C1 segment of cervical spinal cord (tissue), 14 donors: ENCODE measurements around the gene TRIO.
A peak's percentile ranks its signal among the peaks of the same experiment; 100 is the strongest.

ENCODE experiments used
- DNase-seq, 14 donors: peaks; one replicate each; lab custom pipeline; 2025; lab: John Stamatoyannopoulos, UW

TRIO gene

DNA sequence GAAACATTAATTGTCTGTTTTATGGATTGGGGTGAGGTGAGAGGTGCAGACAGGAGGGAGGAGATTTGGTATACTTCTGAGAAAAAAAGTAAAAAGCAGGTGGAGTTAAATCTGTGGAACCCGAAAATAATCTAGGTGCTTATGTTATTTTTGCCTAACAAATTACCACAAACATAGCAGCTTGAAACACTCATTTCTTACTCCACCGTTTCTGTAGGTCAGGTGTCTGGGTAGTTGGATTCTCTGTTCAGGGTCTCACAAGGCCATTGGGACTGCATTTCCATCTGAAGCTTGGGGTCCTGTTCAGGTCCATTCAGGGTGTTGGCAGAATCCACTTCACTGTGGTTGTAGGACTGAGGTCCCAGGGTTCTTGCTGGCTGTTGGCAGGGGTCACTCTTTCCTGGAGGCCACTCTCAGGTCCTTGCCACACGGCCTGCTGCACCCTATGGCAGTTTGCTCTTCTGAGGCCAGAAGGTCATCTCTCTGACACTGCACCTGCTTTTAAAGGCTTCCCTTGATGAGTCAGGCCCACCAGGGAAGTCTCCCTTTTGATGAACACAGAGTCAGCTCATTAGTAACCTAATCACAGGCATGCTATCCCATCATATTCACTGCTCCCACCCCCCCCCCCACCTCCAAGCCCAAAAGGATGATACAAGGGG, 82.2 kb downstream of the TRIO start:
- no peak for DNase-seq

DNA sequence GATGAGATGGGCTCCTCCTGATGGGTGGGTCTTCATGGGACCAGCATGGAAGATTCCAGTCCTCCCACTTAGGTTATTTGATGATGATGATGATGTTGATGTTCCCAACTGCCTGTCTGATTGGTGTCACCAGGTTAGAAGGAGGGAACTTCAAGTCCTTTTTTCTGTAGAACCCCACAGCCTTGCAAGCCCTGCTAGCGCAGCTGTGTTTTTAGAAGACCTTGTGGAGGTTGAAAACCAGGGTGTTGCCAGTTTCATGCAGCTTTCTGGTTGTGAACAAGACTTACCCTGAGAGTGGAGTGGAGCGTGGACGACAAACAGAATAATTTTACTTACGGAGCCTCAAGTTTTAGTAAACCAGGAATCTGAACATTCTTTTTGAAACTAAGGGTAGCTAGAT, 83.0 kb downstream of the TRIO start:
- no peak for DNase-seq

DNA sequence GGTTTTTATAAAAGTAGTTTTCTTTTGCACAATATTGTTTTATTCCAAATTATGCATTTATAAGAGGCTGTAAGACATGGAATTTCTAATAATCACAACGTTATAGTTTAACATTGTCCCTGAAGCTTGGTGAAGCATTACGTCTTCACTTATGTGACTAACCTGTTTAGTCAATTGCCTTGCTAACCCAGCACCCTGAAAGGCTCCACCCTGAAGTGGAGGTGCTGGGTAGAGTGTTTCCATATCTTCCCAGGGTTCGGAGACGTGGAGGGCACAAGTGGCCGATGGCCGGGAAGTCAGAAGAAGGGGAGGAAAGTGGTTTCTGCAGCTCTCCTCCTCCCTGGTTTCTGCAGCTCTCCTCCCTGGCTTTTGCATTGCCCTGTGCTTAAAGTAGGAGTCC, 83.4 kb downstream of the TRIO start:
- no peak for DNase-seq

DNA sequence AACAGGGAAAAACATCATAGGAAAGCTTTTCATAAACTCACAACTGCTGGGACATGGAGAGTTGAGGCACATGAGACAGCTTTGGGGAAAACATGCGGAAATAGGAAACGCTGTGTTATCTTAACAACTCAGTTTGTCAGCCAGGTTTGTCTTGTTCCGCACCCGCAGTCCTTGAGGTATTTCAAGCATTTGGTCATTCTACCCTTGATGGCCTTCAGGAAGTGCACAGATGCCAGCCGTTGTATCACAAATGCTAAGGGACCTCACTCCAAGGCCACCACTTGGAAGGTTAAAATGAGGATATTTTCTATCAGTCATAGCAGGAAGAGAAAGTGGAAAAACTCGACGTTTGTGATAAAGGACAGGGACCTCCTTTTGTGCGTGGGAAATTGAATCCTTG, 83.8 kb downstream of the TRIO start:
- no peak for DNase-seq

DNA sequence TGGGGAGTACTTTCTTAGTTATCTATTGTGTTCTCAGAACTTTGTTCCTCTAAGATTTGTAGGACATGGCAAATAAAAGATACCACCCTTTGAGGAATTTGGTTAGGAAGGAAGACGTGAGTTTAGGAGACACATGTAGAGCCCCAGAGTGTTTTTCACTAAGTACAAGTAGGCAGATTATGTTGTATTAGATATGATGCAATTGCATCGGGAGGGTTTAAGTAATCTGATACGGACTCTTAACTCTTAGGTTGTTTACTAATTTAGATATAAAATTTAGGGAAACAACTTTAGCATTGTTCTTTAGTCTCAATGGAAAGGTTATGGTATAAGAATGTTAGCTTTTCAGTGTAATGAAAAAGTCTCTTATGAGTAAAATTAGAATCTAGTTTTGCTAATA, 84.4 kb downstream of the TRIO start:
- no peak for DNase-seq

DNA sequence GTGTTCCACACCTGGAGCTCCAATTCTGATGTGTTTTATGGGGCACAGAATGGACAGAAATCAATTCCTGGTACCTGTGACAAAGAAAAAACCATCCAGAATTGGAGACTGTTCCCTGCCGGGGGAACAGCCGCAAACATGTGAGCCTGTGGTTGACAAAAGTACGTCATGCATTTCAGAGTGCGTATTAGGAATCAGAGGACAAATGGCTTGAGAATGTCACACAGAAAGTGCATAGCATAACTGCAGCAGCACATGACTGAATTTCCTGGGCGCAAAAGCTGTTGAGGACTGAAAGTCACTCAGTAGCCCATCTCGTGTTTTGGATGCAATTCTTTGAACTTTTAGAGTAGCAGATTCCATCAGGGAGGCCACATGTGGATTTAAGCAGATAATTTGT, 85.1 kb downstream of the TRIO start:
- DNase-seq = peak in 1 of 14 donors; percentile 28

DNA sequence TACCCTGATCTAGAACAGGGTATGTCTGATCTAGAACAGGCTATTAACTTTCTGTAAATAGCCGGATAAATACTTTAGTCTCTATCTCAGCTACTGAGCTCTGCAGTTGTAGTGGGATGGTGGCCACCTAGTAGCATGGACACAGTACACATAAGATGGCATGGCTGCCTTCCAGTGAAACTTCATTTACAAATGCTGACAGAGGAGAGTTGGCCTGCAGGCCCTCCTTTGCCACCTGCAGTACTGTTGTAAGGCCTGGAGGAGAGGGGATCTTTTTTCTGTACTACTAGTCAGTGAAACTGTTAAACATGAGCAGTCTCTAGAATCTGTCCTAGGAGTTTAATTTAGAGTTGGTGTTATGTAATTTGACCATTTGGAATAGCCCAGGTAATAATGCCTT, 86.0 kb downstream of the TRIO start:
- DNase-seq = peak in 1 of 14 donors; percentile 25

DNA sequence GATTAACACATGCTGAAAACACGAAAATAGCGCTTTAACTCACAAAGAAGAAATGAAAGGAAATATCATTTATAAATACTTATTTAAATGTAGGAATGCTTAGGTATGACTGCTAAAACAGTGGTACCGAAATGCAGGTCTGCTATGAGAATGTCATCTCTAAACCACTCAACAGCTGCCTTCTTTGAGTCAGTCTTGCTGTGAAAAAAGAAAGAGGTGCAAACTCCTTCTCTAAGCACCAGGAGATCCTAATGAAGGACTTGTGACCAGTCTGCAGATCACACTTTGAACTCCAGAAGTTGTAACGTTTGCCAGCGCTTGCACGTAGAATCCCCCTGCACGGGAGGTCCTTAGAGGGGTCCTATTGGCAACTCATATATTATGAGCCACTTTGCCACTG, 86.6 kb downstream of the TRIO start:
- DNase-seq = no peak

DNA sequence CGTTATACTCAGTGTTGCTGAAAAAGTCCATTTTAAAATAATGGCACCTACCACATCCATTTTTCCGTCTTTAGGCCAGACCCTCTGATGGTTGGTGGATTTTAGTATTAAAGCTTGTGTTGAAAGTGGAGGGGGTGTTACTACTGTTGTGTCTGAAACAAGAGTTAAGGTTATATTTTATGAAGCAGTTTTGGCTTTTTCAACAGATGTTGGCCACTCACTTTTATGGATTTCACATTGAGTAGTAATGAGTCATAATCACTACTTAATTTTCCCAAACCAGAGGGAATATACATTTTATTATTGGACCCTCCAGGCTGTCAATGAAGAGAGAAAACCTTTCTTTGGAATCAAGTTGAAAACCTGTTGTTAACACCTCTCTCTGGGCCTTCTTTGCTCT, 88.0 kb downstream of the TRIO start:
- DNase-seq = no peak

DNA sequence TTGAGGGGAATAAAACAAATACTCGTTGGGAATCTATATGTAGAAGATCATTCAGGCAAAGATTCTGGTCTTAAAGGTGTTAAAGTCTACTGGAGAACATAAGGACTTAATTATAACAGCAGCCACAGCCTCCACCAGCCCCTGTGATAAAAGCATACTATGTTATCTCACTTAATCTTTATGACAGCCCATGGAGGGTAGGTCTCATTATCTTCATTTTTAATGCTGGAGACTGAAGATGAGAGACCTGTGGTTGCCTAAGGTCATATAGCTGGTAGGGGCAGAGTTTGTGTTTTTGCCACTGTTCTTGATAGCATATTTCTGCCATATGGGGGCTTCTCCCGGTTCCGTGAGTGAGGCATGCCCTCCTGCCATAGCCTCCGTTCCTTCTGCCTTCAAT, 88.7 kb downstream of the TRIO start:
- DNase-seq = no peak

DNA sequence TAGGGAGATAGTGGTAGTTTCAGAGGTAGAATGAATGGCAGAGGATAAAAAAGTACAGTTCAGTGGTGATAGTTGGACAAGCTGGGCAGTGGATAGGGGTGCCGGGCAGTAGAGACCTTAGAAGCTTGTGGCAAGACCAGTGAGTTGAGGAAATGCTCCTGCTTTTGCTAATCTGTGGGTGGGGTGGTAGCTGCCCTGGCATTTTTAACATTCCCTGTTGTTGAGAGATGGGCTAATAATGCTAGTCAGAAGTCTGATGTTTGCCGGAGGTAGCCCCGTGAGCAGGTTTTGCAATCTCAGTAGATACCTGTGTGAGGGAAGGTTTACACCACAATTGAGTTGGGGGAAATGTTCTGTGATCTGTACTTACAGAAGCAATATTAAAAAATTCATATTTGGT, 91.1 kb downstream of the TRIO start:
- no peak for DNase-seq

DNA sequence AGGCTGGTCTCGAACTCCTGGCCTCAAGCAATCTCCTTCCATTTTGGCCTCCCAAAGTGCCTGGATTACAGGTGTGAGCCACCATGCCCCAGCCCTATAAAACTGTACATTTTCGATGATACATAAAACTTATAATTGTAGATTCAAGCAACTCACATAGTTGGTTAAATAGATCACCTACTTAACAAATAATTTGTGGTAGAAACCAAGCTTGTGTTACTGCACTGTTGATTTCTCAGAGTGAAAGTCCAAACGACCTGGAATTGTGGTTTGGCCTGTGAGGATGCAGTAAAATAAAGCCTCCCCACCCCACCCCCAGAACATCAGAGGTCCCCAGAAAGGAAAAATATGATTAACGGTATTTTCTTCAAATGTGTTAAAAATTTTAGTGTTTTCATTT, 92.7 kb downstream of the TRIO start:
- DNase-seq = no peak

DNA sequence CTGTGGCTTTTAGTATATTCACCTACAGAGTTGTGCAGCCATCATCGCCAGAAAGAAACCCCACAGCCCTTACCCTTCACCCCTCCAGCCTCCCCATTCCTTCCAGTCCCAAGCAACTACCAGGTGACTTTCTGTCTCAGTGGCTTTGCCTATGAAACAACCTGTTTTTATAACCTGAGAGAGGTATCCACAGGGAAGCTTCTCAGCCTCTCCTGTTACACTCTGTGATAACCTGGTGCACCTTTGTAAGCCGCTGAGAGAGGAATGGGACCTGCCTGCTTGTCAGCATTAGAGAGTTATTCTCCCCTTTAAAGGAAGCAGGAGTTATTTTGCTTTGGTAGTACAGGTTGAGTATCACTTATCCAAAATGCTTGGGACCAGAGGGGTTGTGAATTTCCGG, 93.6 kb downstream of the TRIO start:
- DNase-seq = peak in 1 of 14 donors; percentile 62

DNA sequence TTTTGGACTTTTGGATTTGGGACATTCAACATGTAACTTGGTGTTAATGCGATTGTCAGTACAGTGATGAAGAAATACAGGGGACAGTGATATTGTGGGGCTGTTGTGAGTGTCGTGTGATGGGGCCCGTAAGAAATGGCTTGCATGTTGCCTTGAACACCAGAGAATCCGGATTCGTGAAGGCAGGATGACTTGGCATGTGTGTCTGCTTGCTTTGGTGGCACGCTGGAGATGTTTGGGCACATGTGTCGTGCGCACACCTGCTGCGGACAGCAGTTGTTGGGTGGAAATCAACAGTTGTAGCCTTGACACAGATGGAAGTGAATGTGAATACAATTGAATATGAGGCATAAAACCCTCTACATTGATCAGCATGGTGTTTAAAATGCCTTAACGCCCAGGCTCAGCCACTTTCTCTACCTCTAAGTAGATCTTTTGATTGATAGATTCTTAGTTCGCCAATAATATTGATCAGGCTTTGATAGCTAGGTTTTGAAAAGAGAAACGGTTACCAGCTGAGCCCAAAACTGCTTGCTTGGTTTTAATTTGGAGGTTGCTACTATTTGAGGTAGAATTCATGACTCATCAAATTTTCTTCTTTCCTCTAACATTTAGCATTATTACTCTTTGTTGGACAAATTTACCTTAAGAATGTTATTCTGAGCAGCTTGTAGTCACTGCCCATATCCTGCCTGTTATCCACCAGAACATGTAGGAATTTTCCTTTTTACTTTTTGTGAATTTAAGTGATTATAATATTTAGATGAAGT, 94.4 kb downstream of the TRIO start:
- DNase-seq = peak in 1 of 14 donors; percentile 47

DNA sequence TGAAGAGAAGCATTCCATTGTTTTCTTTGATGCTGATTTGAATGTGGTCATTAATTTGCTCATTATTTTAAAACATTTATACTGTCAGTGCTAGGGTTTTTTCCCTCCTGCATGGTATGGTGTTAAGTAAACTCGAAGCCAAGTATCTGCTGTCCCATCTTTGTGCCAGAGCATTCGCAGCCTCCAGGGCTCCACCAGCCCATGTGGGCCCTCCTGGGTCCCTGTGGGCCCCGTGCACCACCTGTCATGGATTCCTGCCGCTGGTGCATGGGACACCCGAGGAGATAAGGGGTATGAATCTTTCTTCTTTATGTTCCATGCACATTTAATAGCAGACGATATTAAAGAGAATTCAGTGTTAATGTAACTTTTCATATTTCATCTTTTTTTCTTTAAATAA, 95.1 kb downstream of the TRIO start:
- DNase-seq = no peak

DNA sequence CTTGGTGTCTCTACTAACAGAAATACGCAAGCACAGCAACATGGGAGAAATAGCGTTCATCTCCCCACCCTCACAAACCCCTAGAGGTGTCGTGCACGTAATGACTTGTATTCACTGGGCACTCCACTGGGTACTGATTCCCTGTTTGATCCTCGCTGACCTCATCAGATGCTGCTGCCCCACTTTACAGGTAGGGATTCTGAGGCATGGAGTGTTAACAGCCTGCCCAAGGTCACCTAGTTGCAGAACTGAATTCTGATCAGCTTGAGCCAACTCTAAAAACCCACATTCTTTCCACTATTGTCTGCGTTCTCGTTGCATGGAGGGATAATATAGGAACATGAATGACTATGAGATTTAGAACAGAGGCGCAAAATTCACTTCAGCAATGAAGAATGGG, 96.3 kb downstream of the TRIO start:
- DNase-seq = peak in 1 of 14 donors; percentile 41

DNA sequence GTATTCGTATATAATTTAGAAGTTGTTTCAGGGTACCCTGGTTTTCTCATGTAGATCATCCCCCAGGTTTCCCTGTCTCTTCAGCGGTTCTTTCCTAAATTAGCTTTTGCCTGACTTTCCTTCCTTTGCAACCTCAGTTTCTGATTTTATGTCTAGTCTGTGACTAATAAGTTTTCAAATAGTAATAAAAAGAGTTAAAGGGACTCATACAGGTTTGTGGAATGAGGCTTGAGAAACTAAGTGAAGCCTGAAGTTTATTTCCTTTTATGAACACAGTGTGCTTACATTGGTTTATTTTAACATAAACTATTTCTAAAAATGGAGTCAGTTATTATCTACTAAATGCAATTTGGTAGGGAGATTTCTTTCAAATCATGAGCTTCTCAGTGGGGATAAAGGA, 96.8 kb downstream of the TRIO start:
- DNase-seq = no peak

DNA sequence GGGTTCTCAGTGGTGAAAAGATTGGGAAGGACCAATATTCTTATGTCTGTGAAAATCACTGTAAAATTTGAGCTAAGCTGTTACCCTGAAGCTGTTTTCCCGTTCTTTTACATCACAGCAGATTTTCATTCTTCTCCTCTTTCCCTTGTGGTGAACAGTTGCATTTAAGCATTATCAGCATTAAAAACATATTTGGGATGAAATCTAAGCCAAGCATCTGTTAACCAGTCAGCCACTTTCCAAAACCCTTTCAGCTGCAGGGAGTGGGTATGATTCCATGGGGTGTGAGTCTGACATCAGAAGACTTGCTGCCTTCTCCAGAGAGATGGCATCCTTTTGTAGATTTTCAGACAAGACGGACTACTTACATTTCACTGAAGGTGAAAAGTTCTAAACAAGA, 97.2 kb downstream of the TRIO start:
- peak in 1 of 14 donors; percentile 24 for DNase-seq

DNA sequence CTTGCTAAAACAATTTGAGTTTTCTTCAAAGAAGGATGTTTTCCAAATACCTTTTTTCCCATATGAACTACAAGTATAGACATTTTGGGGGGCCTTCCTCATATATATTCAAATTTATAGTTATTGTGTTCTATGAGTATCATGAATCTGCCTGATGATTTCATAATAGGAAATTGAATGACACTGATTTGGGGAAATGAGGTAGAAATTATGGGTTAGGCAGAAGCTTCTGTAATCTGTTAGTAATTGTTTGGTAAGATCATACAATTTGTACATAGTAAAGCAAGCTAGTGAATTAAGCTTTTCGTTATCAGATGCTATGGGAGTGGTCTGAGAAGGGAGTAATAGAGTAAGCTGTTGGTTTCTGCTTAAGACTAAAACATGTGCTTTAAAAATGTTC, 98.0 kb downstream of the TRIO start:
- DNase-seq = no peak

DNA sequence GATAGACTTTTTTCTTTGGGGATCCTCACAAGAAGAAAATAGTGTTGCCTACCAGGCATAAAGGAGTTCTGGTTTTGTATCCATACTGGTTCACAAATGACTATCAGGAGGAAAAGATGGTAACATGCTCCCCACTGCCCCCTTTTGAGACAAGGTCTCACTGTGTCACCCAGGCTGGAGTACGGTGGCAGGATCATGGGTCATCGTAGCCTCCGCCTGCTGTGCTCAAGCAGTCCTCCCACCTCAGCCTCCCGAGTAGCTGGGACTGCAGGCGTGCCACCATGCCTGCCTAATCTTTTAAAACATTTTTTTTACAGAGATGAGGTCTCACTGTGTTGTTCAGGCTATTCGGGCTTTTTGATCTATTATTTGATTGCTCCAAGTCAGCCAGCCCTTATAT, 99.3 kb downstream of the TRIO start:
- DNase-seq = no peak

DNA sequence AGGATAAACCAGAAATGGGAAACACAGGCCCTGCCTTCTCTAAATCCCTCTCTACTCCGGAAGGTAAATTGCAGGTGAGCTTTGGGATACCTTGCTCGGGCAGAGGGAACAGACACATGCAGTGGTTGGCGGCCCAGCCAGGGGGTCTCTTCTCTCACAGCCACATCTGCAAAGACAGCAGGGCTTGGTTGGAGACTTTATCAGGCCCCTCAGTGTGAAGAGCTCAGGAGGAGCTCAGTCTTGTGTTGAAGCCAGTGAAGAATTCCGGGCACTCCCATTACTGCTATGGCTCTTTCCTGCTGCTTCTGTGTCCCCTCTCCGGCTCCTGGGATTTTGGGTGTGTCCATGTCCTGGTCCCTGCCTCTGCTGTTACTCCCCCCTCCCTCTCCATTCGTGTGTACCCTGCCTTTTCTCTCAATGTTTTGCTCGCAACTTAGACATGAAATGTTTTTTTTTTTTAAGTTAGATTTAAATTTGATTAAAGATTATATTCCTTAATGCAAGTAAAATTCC, 99.8 kb downstream of the TRIO start:
- DNase-seq = no peak

DNA sequence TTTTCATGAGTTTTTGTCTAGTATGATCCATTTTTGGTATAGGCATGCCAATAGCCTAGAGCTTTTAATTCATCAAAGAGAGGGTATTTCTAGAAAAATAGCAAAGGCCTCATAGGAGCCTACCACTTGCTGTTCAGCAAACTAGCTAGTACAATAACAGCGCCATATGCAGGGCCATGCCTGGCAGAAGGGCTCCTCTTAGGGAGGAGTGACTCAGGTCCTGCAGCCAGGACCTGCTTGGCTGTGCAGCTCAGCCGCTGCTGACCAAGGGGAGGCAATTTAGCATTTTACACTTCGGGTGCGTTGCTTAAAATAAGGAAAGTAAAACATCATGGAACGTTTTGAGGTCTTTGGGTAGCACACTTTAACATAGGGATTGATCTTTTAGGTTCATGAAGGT, 100.6 kb downstream of the TRIO start:
- peak in 1 of 14 donors; percentile 85 for DNase-seq

DNA sequence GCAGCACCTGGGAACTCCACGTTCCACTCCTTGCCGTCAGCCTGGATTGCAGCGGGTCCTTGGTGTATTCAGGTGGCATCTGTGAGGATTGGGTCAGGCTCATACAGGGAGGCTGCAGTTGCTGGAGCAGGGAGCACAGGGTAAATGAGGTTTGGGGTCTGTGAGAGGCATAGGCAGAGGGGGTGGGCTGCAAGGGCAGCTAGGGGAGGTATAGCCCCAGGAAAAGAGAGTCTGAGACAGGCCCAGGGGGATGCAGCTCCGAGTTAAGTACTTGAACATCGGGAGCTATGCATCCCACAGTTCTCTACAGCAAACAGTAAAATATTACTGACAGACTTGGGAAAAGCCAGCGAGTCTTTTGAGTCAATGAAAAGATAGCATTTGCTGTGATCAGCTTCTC, 101.6 kb downstream of the TRIO start:
- DNase-seq = peak in 1 of 14 donors; percentile 20
